OCI-LY3 (cell line): Measurements from ENCODE around the gene MRPL20.

Experiments
- CTCF ChIP-seq: fragments of 200-600, 300-600 bp; sonication (generic); IDR thresholded peaks from 2 replicates; pipeline ENCODE4 v1.5.1; 2014; ENCODE audit warnings: antibody characterized with exemption, low read length, low read depth
- EZH2phosphoT487 ChIP-seq: fragments of 200-600 bp; shearing (Covaris generic); IDR thresholded peaks from 2 replicates; pipeline ENCODE4 v1.6.1; 2018; ENCODE audit warnings: antibody characterized with exemption, mixed run types, low read depth

DNA sequence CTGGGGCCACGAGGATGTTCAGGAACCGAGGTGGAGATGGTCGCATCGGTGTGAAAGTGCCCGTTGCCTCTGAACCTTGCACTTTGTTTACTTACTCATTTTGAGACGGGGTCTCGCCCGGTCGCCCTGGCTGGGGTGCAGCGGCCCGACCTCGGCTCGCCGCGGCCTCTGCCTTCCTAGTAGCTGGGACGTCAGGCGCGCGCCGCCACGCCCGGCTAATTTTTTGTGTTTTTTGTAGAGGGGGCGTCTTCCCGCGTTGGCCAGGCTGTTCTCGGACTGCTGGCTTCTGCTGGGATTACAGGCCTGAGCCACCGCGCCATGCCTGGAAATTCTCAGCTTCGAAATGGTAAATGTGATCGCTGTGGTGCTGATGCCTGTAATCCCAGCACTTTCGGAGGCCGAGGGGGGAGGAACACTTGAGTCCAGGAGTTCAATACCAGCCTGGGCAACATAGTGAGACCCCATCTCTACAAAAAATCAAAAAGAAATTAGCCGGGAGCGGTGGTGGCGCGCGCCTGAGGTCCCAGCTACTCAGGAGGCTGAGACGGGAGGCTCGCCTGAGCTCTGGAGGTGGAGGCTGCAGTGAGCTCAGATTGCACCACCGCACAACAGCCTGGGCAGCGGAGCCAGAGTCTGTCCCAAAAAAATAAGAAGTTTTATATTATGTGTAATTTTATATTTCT, 684 bp upstream of the MRPL20 start:
- TF ChIP-seq CTCF (no peak), EZH2phosphoT487 (no peak)
